IMR-90 (cell line): ENCODE data around the gene NEK4. TPM values are rescaled to one million over a fixed set of nuclear protein-coding genes. Genes with fewer than 3 reads are reported as not detected.
A peak's percentile ranks its signal among the peaks of the same experiment; 100 is the strongest.

Source experiments
- ATAC-seq: fragments of 200-7000 bp; cut with Tn5 transposase; 2 replicates; pipeline ENCODE4 v1.9.1; 2020; ENCODE audit warnings: low read depth, mild to moderate bottlenecking, moderate library complexity
- BruUV-seq: library from RNA; stranded (reverse); fragments of 400-500 nt; replicated peaks from 2 replicates; lab custom pipeline; 2021; lab: Mats Ljungman, UMichigan
- CTCF ChIA-PET: fragments of 300-600 bp; formaldehyde crosslinking; extraction: SDS; loops from one replicate; lab custom pipeline; 2021; ENCODE audit warnings: antibody characterized with exemption; lab: Yijun Ruan, JAX
- POLR2A ChIA-PET: fragments of 300-600 bp; sonication (Branson Sonifier 250); formaldehyde crosslinking; loops from one replicate; lab custom pipeline; 2022; ENCODE audit warnings: antibody characterized with exemption; ENCODE audit not compliant: unreplicated experiment; lab: Charles Lee
- DNase-seq: peaks from one replicate; pipeline ENCODE4 v3.0.0; 2013
- H2AFZ ChIP-seq: replicated peaks from 2 replicates; pipeline ENCODE3; 2013; ENCODE audit warnings: low read length, mild to moderate bottlenecking; ENCODE audit not compliant: poor library complexity
- H2AK5ac ChIP-seq: 2 replicates; pipeline ENCODE4 v1.6.1; 2013; ENCODE audit warnings: low read depth, low read length, inconsistent platforms
- H2AK9ac ChIP-seq: replicated peaks from 2 replicates; pipeline ENCODE3; 2013; ENCODE audit warnings: mild to moderate bottlenecking, low read depth, low read length, moderate library complexity; ENCODE audit not compliant: poor library complexity
- H2BK120ac ChIP-seq: 2 replicates; pipeline ENCODE4 v1.6.1; 2013; ENCODE audit warnings: low read depth, low read length, inconsistent platforms
- H2BK15ac ChIP-seq: 3 replicates; pipeline ENCODE4 v1.6.1; 2013; ENCODE audit warnings: low read depth, low read length, inconsistent platforms
- H2BK20ac ChIP-seq: 2 replicates; pipeline ENCODE4 v1.6.1; 2013; ENCODE audit warnings: low read depth, mild to moderate bottlenecking, inconsistent platforms, low read length, moderate library complexity
- H2BK5ac ChIP-seq: 2 replicates; pipeline ENCODE4 v1.6.1; 2013; ENCODE audit warnings: mild to moderate bottlenecking, low read depth, low read length, inconsistent platforms; ENCODE audit not compliant: poor library complexity, severe bottlenecking
- H3K14ac ChIP-seq: replicated peaks from 2 replicates; pipeline ENCODE4 v1.6.1; 2013; ENCODE audit warnings: low read depth, low read length, inconsistent platforms
- H3K18ac ChIP-seq: 2 replicates; pipeline ENCODE4 v1.6.1; 2013; ENCODE audit warnings: low read depth, low read length, control low read depth
- H3K23ac ChIP-seq: 2 replicates; pipeline ENCODE4 v1.6.1; 2013; ENCODE audit warnings: low read depth, low read length, inconsistent platforms
- H3K27ac ChIP-seq: 2 replicates; pipeline ENCODE4 v1.5.1; 2013; ENCODE audit warnings: mild to moderate bottlenecking, control low read depth, low read length; ENCODE audit not compliant: insufficient read depth
- H3K27me3 ChIP-seq: 2 replicates; pipeline ENCODE4 v1.6.1; 2013; ENCODE audit warnings: low read length; ENCODE audit not compliant: control insufficient read depth, insufficient read depth
- H3K36me3 ChIP-seq: 2 replicates; pipeline ENCODE4 v1.6.1; 2013; ENCODE audit warnings: low read length, mixed read lengths; ENCODE audit not compliant: control insufficient read depth, insufficient read depth
- H3K4ac ChIP-seq: 2 replicates; pipeline ENCODE4 v1.6.1; 2013; ENCODE audit warnings: low read depth, low read length, inconsistent platforms
- H3K4me1 ChIP-seq: 2 replicates; pipeline ENCODE4 v1.6.1; 2013; ENCODE audit warnings: low read length, mixed read lengths; ENCODE audit not compliant: control insufficient read depth, insufficient read depth
- H3K4me2 ChIP-seq: 2 replicates; pipeline ENCODE4 v1.6.1; 2013; ENCODE audit warnings: low read depth, mild to moderate bottlenecking, control low read depth, low read length, moderate library complexity
- H3K4me3 ChIP-seq: 2 replicates; pipeline ENCODE4 v1.5.1; 2013; ENCODE audit warnings: low read depth, mild to moderate bottlenecking, control low read depth, low read length, moderate library complexity; ENCODE audit not compliant: insufficient read depth
- H3K56ac ChIP-seq: 2 replicates; pipeline ENCODE4 v1.6.1; 2013; ENCODE audit warnings: low read length, inconsistent platforms; ENCODE audit not compliant: insufficient read depth; ENCODE audit errors: extremely low read depth
- H3K79me1 ChIP-seq, 2 experiments: 2 replicates each; pipeline ENCODE4 v1.6.1; 2013; ENCODE audit warnings: low read length in 2 of 2, inconsistent platforms in 1 of 2, low read depth in 1 of 2
- H3K9ac ChIP-seq: 2 replicates; pipeline ENCODE4 v1.6.1; 2013; ENCODE audit warnings: low read depth, low read length, control low read depth
- H3K9me1 ChIP-seq: 2 replicates; pipeline ENCODE4 v1.6.1; 2013; ENCODE audit warnings: low read length, inconsistent platforms; ENCODE audit not compliant: insufficient read depth
- H3K9me3 ChIP-seq: 2 replicates; pipeline ENCODE4 v1.6.1; 2013; ENCODE audit warnings: low read length; ENCODE audit not compliant: control insufficient read depth, insufficient read depth
- H4K20me1 ChIP-seq: 2 replicates; pipeline ENCODE4 v1.6.1; 2013; ENCODE audit warnings: low read length, inconsistent platforms; ENCODE audit not compliant: insufficient read depth
- H4K5ac ChIP-seq: 2 replicates; pipeline ENCODE4 v1.6.1; 2013; ENCODE audit warnings: mild to moderate bottlenecking, low read depth, low read length, control low read depth
- H4K8ac ChIP-seq, 2 experiments: 2 replicates each; pipeline ENCODE4 v1.6.1; 2013; ENCODE audit warnings: low read depth in 2 of 2, low read length in 2 of 2, control low read depth in 1 of 2, inconsistent platforms in 1 of 2
- H4K91ac ChIP-seq: 2 replicates; pipeline ENCODE4 v1.6.1; 2013; ENCODE audit warnings: low read depth, low read length, inconsistent platforms; ENCODE audit not compliant: insufficient read depth
- BHLHE40 ChIP-seq: fragments of 150-350 bp; IDR thresholded peaks from 2 replicates; pipeline ENCODE4 v1.6.1; 2016; ENCODE audit warnings: mild to moderate bottlenecking, low read depth, low read length
- CHD1 ChIP-seq: IDR thresholded peaks from 2 replicates; pipeline ENCODE4 v1.6.1; 2012; ENCODE audit warnings: low read depth, low read length, improper control_type of control experiment
- MAFK ChIP-seq: IDR thresholded peaks from 2 replicates; pipeline ENCODE4 v1.6.1; 2012; ENCODE audit warnings: low read depth, low read length, improper control_type of control experiment
- MAZ ChIP-seq: IDR thresholded peaks from 2 replicates; pipeline ENCODE4 v1.6.1; 2012; ENCODE audit warnings: low read depth, mild to moderate bottlenecking, low read length, improper control_type of control experiment, moderate library complexity, borderline replicate concordance
- MXI1 ChIP-seq: IDR thresholded peaks from 2 replicates; pipeline ENCODE4 v1.6.1; 2012; ENCODE audit warnings: low read depth, mild to moderate bottlenecking, low read length, moderate library complexity, borderline replicate concordance
- POLR2A ChIP-seq: IDR thresholded peaks from 2 replicates; pipeline ENCODE4 v1.6.1; 2012; ENCODE audit warnings: mild to moderate bottlenecking, low read depth, low read length
- RFX5 ChIP-seq: IDR thresholded peaks from 2 replicates; pipeline ENCODE4 v1.8.0; 2012; ENCODE audit warnings: low read depth, mild to moderate bottlenecking, low read length, moderate library complexity
- USF2 ChIP-seq: fragments of 150-350 bp; IDR thresholded peaks from 2 replicates; pipeline ENCODE4 v1.6.1; 2017; ENCODE audit warnings: mild to moderate bottlenecking, antibody characterized with exemption, low read length, low read depth
- WGBS, 2 experiments: methylation state at CpG; one replicate each; pipeline versions ENCODE4 v1.1.5 to v1.1.7; 2013; ENCODE audit warnings: missing lambda C conversion rate in 2 of 2; ENCODE audit not compliant: insufficient read length in 1 of 2; ENCODE audit errors: extremely low coverage in 2 of 2; 5-methylcytosine and 5-hydroxymethylcytosine counted together
- dilution Hi-C: fragments of 300-500 bp; cut with HindIII; formaldehyde crosslinking; loops from one replicate; pipeline ENCODE4 v1.14.3; 2018; ENCODE audit warnings: low sequenced_read_pairs; ENCODE audit not compliant: unreplicated experiment
- in situ Hi-C: fragments of 300-500 bp; cut with MboI; formaldehyde crosslinking; loops from 3 replicates; pipeline ENCODE4 v1.14.3; 2019; ENCODE audit warnings: low sequenced_read_pairs, inconsistent platforms, mixed read lengths
- intact Hi-C: fragments of 100-400 bp; cut with micrococcal nuclease; formaldehyde crosslinking; loops from 2 replicates; pipeline ENCODE4 v1.10.0; 2022
- polyA plus RNA-seq, 3 experiments: library from polyadenylated mRNA; depleted of rRNA; stranded (reverse); fragments of >200 nt; gene quantifications; 2 replicates each; pipeline ENCODE4 v1.2.3, GENCODE V29; 2012; ENCODE audit warnings: low replicate concordance in 1 of 3
- total RNA-seq: library from RNA; depleted of rRNA; stranded (reverse); fragments of >200 nt; gene quantifications from 2 replicates; pipeline ENCODE4 v1.2.3, GENCODE V29; 2012

The NEK4 gene
- total and polyA plus RNA-seq, 2 of the 4 experiments (the other 2 are of a cell fraction), result 10.3 to 24.7 TPM

- Histone ChIP-seq H4K5ac (peak within 1 kb of the TSS; percentile 97), H4K91ac (peak within 1 kb of the TSS; percentile 94), H3K56ac (peak within 1 kb of the TSS; percentile 92), H3K36me3 (peaks cover 33% of the 10 kb centered on the region), H2AFZ (peak within 1 kb of the TSS; percentile 94), H4K8ac (peak within 1 kb of the TSS; percentile 93 to 96), H2BK5ac (peak within 1 kb of the TSS; percentile 95), H3K4me3 (peak within 1 kb of the TSS; percentile 89), H2AK9ac (peak within 1 kb of the TSS; percentile 100), H3K4me2 (peak within 1 kb of the TSS; percentile 91), H3K9me3 (no peaks in the 10 kb centered on the region), H2BK20ac (no peak within 1 kb of the TSS), H3K4me1 (peaks cover 9% of the 10 kb centered on the region), H3K4ac (peak within 1 kb of the TSS; percentile 96), H3K14ac (peak within 1 kb of the TSS; percentile 97), H2AK5ac (peak within 1 kb of the TSS; percentile 100), H3K27ac (peak within 1 kb of the TSS; percentile 92), H3K23ac (peak within 1 kb of the TSS; percentile 95), H2BK120ac (peak within 1 kb of the TSS; percentile 72), H3K79me1 (peaks cover 30 to 68% of the 10 kb centered on the region in 2 experiments), H3K9me1 (peaks cover 3% of the 10 kb centered on the region), H2BK15ac (peak within 1 kb of the TSS; percentile 31; the same call in 1 of the 3 replicates), H3K18ac (peak within 1 kb of the TSS; percentile 93), H3K9ac (peak within 1 kb of the TSS; percentile 100), H3K27me3 (no peaks in the 10 kb centered on the region), H4K20me1 (peaks cover 18% of the 10 kb centered on the region; the same call in 1 of the 2 replicates)
- intact Hi-C loops, result loop anchor here (2.0 kb wide), 1 partner anchor 15 kb away; no protein-coding TSS in a partner anchor
- dilution Hi-C loops, result no loop called here
- in situ Hi-C loops, result no loop called here
- TSS peak; percentile 72 for BruUV-seq
- POLR2A ChIA-PET, result interaction anchor here (0.5 to 1.1 kb wide), 2 partner anchors 10 to 18 kb away, joined by 3 to 6 read pairs; no protein-coding TSS in a partner anchor
- ATAC-seq (peak; percentile 94), DNase-seq (peak; percentile 96)
- WGBS, 2 experiments, result 1% methylated on average over 57 of the region's 82 CpGs; no CpG with 5 or more reads in 1 of the 2 experiments
- TF ChIP-seq USF2 (peak; percentile 77), CHD1 (peak; percentile 16; the same call in 1 of the 2 replicates), POLR2A (peak; percentile 95), RFX5 (no peak), MAFK (no peak), MXI1 (peak; percentile 99), MAZ (peak; percentile 81; the same call in 1 of the 2 replicates), BHLHE40 (peak; percentile 73)
- CTCF ChIA-PET, result no interaction called here
Observed at GRCh38 chr3:52685709-52686691, 84.7 kb downstream of the NEK4 start, which contains the start of the genes GNL3 and PBRM1. TSS of gene GNL3 (plus strand) at chr3:52686032. CDS start at chr3:52686093, 61 bp downstream. TSS of gene PBRM1 (minus strand) at chr3:52685913.
